Measurements from ENCODE around the gene DPP7.

Gene DPP7

GRCh38 chr9:137160054-137160425 is 45.5 kb upstream of the DPP7 start:
- H3K9me3 ChIP-seq (replicated peaks in 1 of 2; ENCODE audit: control insufficient read depth in 2 of 2, insufficient read depth in 1 of 2, low read depth in 1 of 2, low read length in 2 of 2), result peaks cover 0 to 9% of the 10 kb centered on the region in 2 donors
- no peak overlapping the region for H2AFZ ChIP-seq (ENCODE audit: low read length)
- H2BK120ac ChIP-seq (ENCODE audit: low read depth, low read length), result no peak overlapping the region
- no peak overlapping the region for H2BK15ac ChIP-seq (ENCODE audit: low read length)
- peaks cover 8% of the 10 kb centered on the region in 2 donors for H3K4me1 ChIP-seq (ENCODE audit: control insufficient read depth in 2 of 2, insufficient read depth in 1 of 2, low read depth in 1 of 2, low read length in 2 of 2)
- peaks cover 27 to 93% (median 92%) of the 10 kb centered on the region in 3 experiments for H3K27me3 ChIP-seq (ENCODE audit: control insufficient read depth in 3 of 3, insufficient read depth in 3 of 3, low read depth in 1 of 3, low read length in 3 of 3)
- no peak overlapping the region for H2BK12ac ChIP-seq (ENCODE audit: low read length)
- H4K91ac ChIP-seq (ENCODE audit: low read depth, low read length, poor library complexity), result no peak overlapping the region
- no peak for DNase-seq (ENCODE audit: low spot score)
- no peak overlapping the region for H3K4me3 ChIP-seq (ENCODE audit: low read length in 2 of 2)
- peaks cover 3% of the 10 kb centered on the region for H3K79me1 ChIP-seq (ENCODE audit: low read depth, low read length)
- no peak overlapping the region for H3K27ac ChIP-seq (replicated peaks; ENCODE audit: low read length)
- H3K23ac ChIP-seq (ENCODE audit: low read depth, low read length, poor library complexity), result peak overlapping the region; percentile 65
- no peak overlapping the region for H3K4me2 ChIP-seq (ENCODE audit: insufficient read depth, low read length, poor library complexity, severe bottlenecking)
- no peak overlapping the region for H2BK5ac ChIP-seq (ENCODE audit: low read length)
- H2AK5ac ChIP-seq (ENCODE audit: low read depth, low read length), result no peak overlapping the region
- no peak overlapping the region for H3K14ac ChIP-seq (ENCODE audit: low read length)
- WGBS, 2 donors (ENCODE audit: extremely low coverage in 2 of 2, insufficient read length in 2 of 2, insufficient replicate concordance in 1 of 2), result no CpG with 5 or more reads among the region's 17 CpGs
- H4K8ac ChIP-seq (ENCODE audit: low read depth, low read length), result peak overlapping the region; percentile 17
- no peak overlapping the region for H3K4ac ChIP-seq (ENCODE audit: low read length)
- H3K36me3 ChIP-seq (replicated peaks in 1 of 2; ENCODE audit: control insufficient read depth in 2 of 2, insufficient read depth in 2 of 2, low read length in 2 of 2), result no peaks in the 10 kb centered on the region
- no peak overlapping the region for H3K9ac ChIP-seq (ENCODE audit: low read depth, low read length, poor library complexity)
- H3K18ac ChIP-seq (ENCODE audit: low read length), result no peak overlapping the region

- H2AK5ac ChIP-seq (ENCODE audit: low read depth, low read length), result no peak overlapping the region
- peaks cover 3% of the 10 kb centered on the region for H3K79me1 ChIP-seq (ENCODE audit: low read depth, low read length)
- H3K9ac ChIP-seq (ENCODE audit: low read depth, low read length, poor library complexity), result no peak overlapping the region
- H3K4me3 ChIP-seq (ENCODE audit: low read length in 2 of 2), result peak overlapping the region in 1 of 2 donors; percentile 45
- no peak overlapping the region for H4K8ac ChIP-seq (ENCODE audit: low read depth, low read length)
- H3K4ac ChIP-seq (ENCODE audit: low read length), result no peak overlapping the region
- H3K9me3 ChIP-seq (replicated peaks in 1 of 2; ENCODE audit: control insufficient read depth in 2 of 2, insufficient read depth in 1 of 2, low read depth in 1 of 2, low read length in 2 of 2), result peaks cover 0 to 9% of the 10 kb centered on the region in 2 donors
- H2BK15ac ChIP-seq (ENCODE audit: low read length), result no peak overlapping the region
- H3K14ac ChIP-seq (ENCODE audit: low read length), result no peak overlapping the region
- H3K27ac ChIP-seq (replicated peaks; ENCODE audit: low read length), result no peak overlapping the region
- no peak overlapping the region for H2BK5ac ChIP-seq (ENCODE audit: low read length)
- no peak overlapping the region for H3K4me2 ChIP-seq (ENCODE audit: insufficient read depth, low read length, poor library complexity, severe bottlenecking)
- H2BK12ac ChIP-seq (ENCODE audit: low read length), result no peak overlapping the region
- H2BK120ac ChIP-seq (ENCODE audit: low read depth, low read length), result no peak overlapping the region
- H3K36me3 ChIP-seq (replicated peaks in 1 of 2; ENCODE audit: control insufficient read depth in 2 of 2, insufficient read depth in 2 of 2, low read length in 2 of 2), result no peaks in the 10 kb centered on the region
- DNase-seq (ENCODE audit: low spot score), result no peak
- no CpG with 5 or more reads among the region's 14 CpGs for WGBS, 2 donors (ENCODE audit: extremely low coverage in 2 of 2, insufficient read length in 2 of 2, insufficient replicate concordance in 1 of 2)
- peaks cover 8% of the 10 kb centered on the region in 2 donors for H3K4me1 ChIP-seq (ENCODE audit: control insufficient read depth in 2 of 2, insufficient read depth in 1 of 2, low read depth in 1 of 2, low read length in 2 of 2)
- H3K27me3 ChIP-seq (ENCODE audit: control insufficient read depth in 3 of 3, insufficient read depth in 3 of 3, low read depth in 1 of 3, low read length in 3 of 3), result peaks cover 27 to 92% (median 91%) of the 10 kb centered on the region in 3 experiments
- no peak overlapping the region for H4K91ac ChIP-seq (ENCODE audit: low read depth, low read length, poor library complexity)
- no peak overlapping the region for H2AFZ ChIP-seq (ENCODE audit: low read length)
- H3K23ac ChIP-seq (ENCODE audit: low read depth, low read length, poor library complexity), result peak overlapping the region; percentile 65
- no peak overlapping the region for H3K18ac ChIP-seq (ENCODE audit: low read length)
Measured at GRCh38 chr9:137159105-137160053, 44.8 kb upstream of the DPP7 start.

- peak overlapping the region; percentile 36 for H2AK5ac ChIP-seq (ENCODE audit: low read depth, low read length)
- no peak overlapping the region for H2BK15ac ChIP-seq (ENCODE audit: low read length)
- no peak overlapping the region for H3K18ac ChIP-seq (ENCODE audit: low read length)
- no peak overlapping the region for H2BK5ac ChIP-seq (ENCODE audit: low read length)
- no peak overlapping the region for H3K27ac ChIP-seq (replicated peaks; ENCODE audit: low read length)
- H4K8ac ChIP-seq (ENCODE audit: low read depth, low read length), result no peak overlapping the region
- no peak overlapping the region for H3K9ac ChIP-seq (ENCODE audit: low read depth, low read length, poor library complexity)
- H3K4me2 ChIP-seq (ENCODE audit: insufficient read depth, low read length, poor library complexity, severe bottlenecking), result no peak overlapping the region
- no peak overlapping the region for H4K91ac ChIP-seq (ENCODE audit: low read depth, low read length, poor library complexity)
- H2BK12ac ChIP-seq (ENCODE audit: low read length), result no peak overlapping the region
- peaks cover 0 to 9% of the 10 kb centered on the region in 2 donors for H3K9me3 ChIP-seq (replicated peaks in 1 of 2; ENCODE audit: control insufficient read depth in 2 of 2, insufficient read depth in 1 of 2, low read depth in 1 of 2, low read length in 2 of 2)
- H3K4ac ChIP-seq (ENCODE audit: low read length), result no peak overlapping the region
- peak overlapping the region in 1 of 2 donors; percentile 25 for H3K4me3 ChIP-seq (ENCODE audit: low read length in 2 of 2)
- H3K27me3 ChIP-seq (ENCODE audit: control insufficient read depth in 3 of 3, insufficient read depth in 3 of 3, low read depth in 1 of 3, low read length in 3 of 3), result peaks cover 27 to 84% (median 83%) of the 10 kb centered on the region in 3 experiments
- peak overlapping the region; percentile 47 for H3K14ac ChIP-seq (ENCODE audit: low read length)
- no peak overlapping the region for H2BK120ac ChIP-seq (ENCODE audit: low read depth, low read length)
- DNase-seq (ENCODE audit: low spot score), result no peak
- no peaks in the 10 kb centered on the region for H3K36me3 ChIP-seq (replicated peaks in 1 of 2; ENCODE audit: control insufficient read depth in 2 of 2, insufficient read depth in 2 of 2, low read length in 2 of 2)
- H3K79me1 ChIP-seq (ENCODE audit: low read depth, low read length), result peaks cover 3% of the 10 kb centered on the region
- peaks cover 8% of the 10 kb centered on the region in 2 donors for H3K4me1 ChIP-seq (ENCODE audit: control insufficient read depth in 2 of 2, insufficient read depth in 1 of 2, low read depth in 1 of 2, low read length in 2 of 2)
- WGBS, 2 donors (ENCODE audit: extremely low coverage in 2 of 2, insufficient read length in 2 of 2, insufficient replicate concordance in 1 of 2), result no CpG with 5 or more reads among the region's 4 CpGs
- H3K23ac ChIP-seq (ENCODE audit: low read depth, low read length, poor library complexity), result no peak overlapping the region
- no peak overlapping the region for H2AFZ ChIP-seq (ENCODE audit: low read length)
Measured at GRCh38 chr9:137158625-137159024, 44.1 kb upstream of the DPP7 start.
